ENCODE data around the gene CELSR2. TPM values are rescaled to one million over a fixed set of nuclear protein-coding genes. Genes with fewer than 3 reads are reported as not detected.

CELSR2 gene
- total RNA-seq, 1 experiment from 2014 or later, result 8.3 TPM

- Mint-ChIP-seq H3K36me3 (ENCODE audit: insufficient read depth, unreplicated experiment) (peaks cover 17% of the 10 kb centered on the region), H3K27me3 (ENCODE audit: insufficient read depth, unreplicated experiment) (no peaks in the 10 kb centered on the region), H3K9me3 (ENCODE audit: unreplicated experiment) (no peaks in the 10 kb centered on the region), H3K4me1 (ENCODE audit: low read depth, unreplicated experiment) (no peaks in the 10 kb centered on the region), H3K27ac (ENCODE audit: unreplicated experiment) (no peak overlapping the region), H3K4me3 (ENCODE audit: unreplicated experiment) (no peak overlapping the region)
- no peaks in the 10 kb centered on the region for H3K36me3 ChIP-seq (ENCODE audit: control insufficient read depth, insufficient read depth, low read length)
- POLR2A ChIA-PET, result no interaction called here
- no peak for DNase-seq
- CTCF ChIA-PET, result interaction anchor here (0.6 kb wide), 1 partner anchor 15 kb away, joined by 3 read pairs; no protein-coding TSS in a partner anchor
- no peaks in the 10 kb centered on the region for H3K4me1 ChIP-seq
- intact Hi-C loops (cut with micrococcal nuclease; ENCODE audit: unreplicated experiment), result no loop called here
- TF ChIP-seq CTCF (IDR thresholded peaks at IDR 0.05; ENCODE audit: insufficient read depth in 1 of 2, low read depth in 1 of 2, low read length in 1 of 2, severe bottlenecking in 1 of 2, unreplicated experiment in 1 of 2), result no peak
- no TSS peak for BruUV-seq (replicated peaks)
- H3K27me3 ChIP-seq (replicated peaks; ENCODE audit: control insufficient read depth, insufficient read depth, low read length), result no peaks in the 10 kb centered on the region
- no peaks in the 10 kb centered on the region for H3K9me3 ChIP-seq
- H3K4me3 ChIP-seq (ENCODE audit: low read depth, low read length), result no peak overlapping the region
Measured at GRCh38 chr1:109312246-109312645, 62.9 kb downstream of the CELSR2 start.

GRCh38 chr1:109312978-109313775, 63.8 kb downstream of the CELSR2 start:
- intact Hi-C loops (cut with micrococcal nuclease; ENCODE audit: unreplicated experiment), result no loop called here
- no peaks in the 10 kb centered on the region for H3K36me3 ChIP-seq (ENCODE audit: control insufficient read depth, insufficient read depth, low read length)
- Mint-ChIP-seq H3K27me3 (ENCODE audit: insufficient read depth, unreplicated experiment) (no peaks in the 10 kb centered on the region), H3K4me3 (ENCODE audit: unreplicated experiment) (no peak overlapping the region), H3K4me1 (ENCODE audit: low read depth, unreplicated experiment) (no peaks in the 10 kb centered on the region), H3K27ac (ENCODE audit: unreplicated experiment) (no peak overlapping the region), H3K9me3 (ENCODE audit: unreplicated experiment) (no peaks in the 10 kb centered on the region), H3K36me3 (ENCODE audit: insufficient read depth, unreplicated experiment) (peaks cover 17% of the 10 kb centered on the region)
- CTCF ChIA-PET, result interaction anchor here (0.7 kb wide), 1 partner anchor 40 kb away, joined by 3 read pairs; no protein-coding TSS in a partner anchor
- H3K4me3 ChIP-seq (ENCODE audit: low read depth, low read length), result no peak overlapping the region
- TF ChIP-seq CTCF (IDR thresholded peaks at IDR 0.05; ENCODE audit: insufficient read depth in 1 of 2, low read depth in 1 of 2, low read length in 1 of 2, severe bottlenecking in 1 of 2, unreplicated experiment in 1 of 2), result no peak
- BruUV-seq (replicated peaks), result no TSS peak
- H3K9me3 ChIP-seq, result no peaks in the 10 kb centered on the region
- POLR2A ChIA-PET, result interaction anchor here (1.1 kb wide), 1 partner anchor 85 kb away, joined by 3 read pairs; the partner anchor contains the start of gene SORT1
- no peaks in the 10 kb centered on the region for H3K27me3 ChIP-seq (replicated peaks; ENCODE audit: control insufficient read depth, insufficient read depth, low read length)
- H3K4me1 ChIP-seq, result no peaks in the 10 kb centered on the region
- DNase-seq, result no peak

DNA sequence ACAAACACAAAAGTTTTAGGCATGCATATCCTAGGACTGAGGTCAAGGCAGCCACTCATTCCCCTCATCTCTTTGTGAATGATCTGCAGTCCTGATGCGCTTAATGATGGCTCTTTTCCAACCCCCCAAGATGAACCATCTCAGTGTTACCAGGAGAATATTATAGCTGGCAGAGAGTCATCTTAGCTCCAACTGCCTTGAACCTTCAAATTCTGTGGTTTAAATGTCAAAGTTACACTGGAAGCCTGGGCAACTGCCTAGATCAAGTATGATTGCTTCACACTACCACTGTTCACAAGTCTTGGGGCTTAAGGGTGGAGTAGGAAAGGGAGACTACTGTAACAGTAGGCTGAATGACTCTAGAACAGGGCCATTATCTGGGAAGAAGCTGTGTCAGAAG, 65.5 kb downstream of the CELSR2 start:
- H3K9me3 Mint-ChIP-seq (ENCODE audit: unreplicated experiment), result no peaks in the 10 kb centered on the region
- H3K27me3 ChIP-seq (replicated peaks; ENCODE audit: control insufficient read depth, insufficient read depth, low read length), result no peaks in the 10 kb centered on the region
- CTCF ChIA-PET, result no interaction called here
- no peaks in the 10 kb centered on the region for H3K36me3 ChIP-seq (ENCODE audit: control insufficient read depth, insufficient read depth, low read length)
- H3K27me3 Mint-ChIP-seq (ENCODE audit: insufficient read depth, unreplicated experiment), result no peaks in the 10 kb centered on the region
- H3K27ac Mint-ChIP-seq (ENCODE audit: unreplicated experiment), result no peak overlapping the region
- TF ChIP-seq CTCF (IDR thresholded peaks at IDR 0.05; ENCODE audit: insufficient read depth in 1 of 2, low read depth in 1 of 2, low read length in 1 of 2, severe bottlenecking in 1 of 2, unreplicated experiment in 1 of 2), result no peak
- no peak overlapping the region for H3K4me3 Mint-ChIP-seq (ENCODE audit: unreplicated experiment)
- no peak for DNase-seq
- no peaks in the 10 kb centered on the region for H3K4me1 Mint-ChIP-seq (ENCODE audit: low read depth, unreplicated experiment)
- peaks cover 17% of the 10 kb centered on the region for H3K36me3 Mint-ChIP-seq (ENCODE audit: insufficient read depth, unreplicated experiment)
- H3K4me1 ChIP-seq, result no peaks in the 10 kb centered on the region
- no TSS peak for BruUV-seq (replicated peaks)
- no peaks in the 10 kb centered on the region for H3K9me3 ChIP-seq
- intact Hi-C loops (cut with micrococcal nuclease; ENCODE audit: unreplicated experiment), result no loop called here
- no peak overlapping the region for H3K4me3 ChIP-seq (ENCODE audit: low read depth, low read length)
- POLR2A ChIA-PET, result no interaction called here
